IMR-90 (cell line): ENCODE measurements around the gene LRRC1. TPM values are rescaled to one million over a fixed set of nuclear protein-coding genes. Genes with fewer than 3 reads are reported as not detected.

ENCODE experiments used
- ATAC-seq: fragments of 200-7000 bp; cut with Tn5 transposase; 2 replicates; pipeline ENCODE4 v1.9.1; 2020; ENCODE audit warnings: low read depth, mild to moderate bottlenecking, moderate library complexity
- BruUV-seq: library from RNA; stranded (reverse); fragments of 400-500 nt; replicated peaks from 2 replicates; lab custom pipeline; 2021; lab: Mats Ljungman, UMichigan
- CTCF ChIA-PET: fragments of 300-600 bp; formaldehyde crosslinking; extraction: SDS; loops from one replicate; lab custom pipeline; 2021; ENCODE audit warnings: antibody characterized with exemption; lab: Yijun Ruan, JAX
- POLR2A ChIA-PET: fragments of 300-600 bp; sonication (Branson Sonifier 250); formaldehyde crosslinking; loops from one replicate; lab custom pipeline; 2022; ENCODE audit warnings: antibody characterized with exemption; ENCODE audit not compliant: unreplicated experiment; lab: Charles Lee
- DNase-seq: peaks from one replicate; pipeline ENCODE4 v3.0.0; 2013
- H2AFZ ChIP-seq: replicated peaks from 2 replicates; pipeline ENCODE3; 2013; ENCODE audit warnings: low read length, mild to moderate bottlenecking; ENCODE audit not compliant: poor library complexity
- H2AK5ac ChIP-seq: 2 replicates; pipeline ENCODE4 v1.6.1; 2013; ENCODE audit warnings: low read depth, low read length, inconsistent platforms
- H2AK9ac ChIP-seq: replicated peaks from 2 replicates; pipeline ENCODE3; 2013; ENCODE audit warnings: mild to moderate bottlenecking, low read depth, low read length, moderate library complexity; ENCODE audit not compliant: poor library complexity
- H2BK120ac ChIP-seq: 2 replicates; pipeline ENCODE4 v1.6.1; 2013; ENCODE audit warnings: low read depth, low read length, inconsistent platforms
- H2BK15ac ChIP-seq: 3 replicates; pipeline ENCODE4 v1.6.1; 2013; ENCODE audit warnings: low read depth, low read length, inconsistent platforms
- H2BK20ac ChIP-seq: 2 replicates; pipeline ENCODE4 v1.6.1; 2013; ENCODE audit warnings: low read depth, mild to moderate bottlenecking, inconsistent platforms, low read length, moderate library complexity
- H2BK5ac ChIP-seq: 2 replicates; pipeline ENCODE4 v1.6.1; 2013; ENCODE audit warnings: mild to moderate bottlenecking, low read depth, low read length, inconsistent platforms; ENCODE audit not compliant: poor library complexity, severe bottlenecking
- H3K14ac ChIP-seq: replicated peaks from 2 replicates; pipeline ENCODE4 v1.6.1; 2013; ENCODE audit warnings: low read depth, low read length, inconsistent platforms
- H3K18ac ChIP-seq: 2 replicates; pipeline ENCODE4 v1.6.1; 2013; ENCODE audit warnings: low read depth, low read length, control low read depth
- H3K23ac ChIP-seq: 2 replicates; pipeline ENCODE4 v1.6.1; 2013; ENCODE audit warnings: low read depth, low read length, inconsistent platforms
- H3K27ac ChIP-seq: 2 replicates; pipeline ENCODE4 v1.5.1; 2013; ENCODE audit warnings: mild to moderate bottlenecking, control low read depth, low read length; ENCODE audit not compliant: insufficient read depth
- H3K27me3 ChIP-seq: 2 replicates; pipeline ENCODE4 v1.6.1; 2013; ENCODE audit warnings: low read length; ENCODE audit not compliant: control insufficient read depth, insufficient read depth
- H3K36me3 ChIP-seq: 2 replicates; pipeline ENCODE4 v1.6.1; 2013; ENCODE audit warnings: low read length, mixed read lengths; ENCODE audit not compliant: control insufficient read depth, insufficient read depth
- H3K4ac ChIP-seq: 2 replicates; pipeline ENCODE4 v1.6.1; 2013; ENCODE audit warnings: low read depth, low read length, inconsistent platforms
- H3K4me1 ChIP-seq: 2 replicates; pipeline ENCODE4 v1.6.1; 2013; ENCODE audit warnings: low read length, mixed read lengths; ENCODE audit not compliant: control insufficient read depth, insufficient read depth
- H3K4me2 ChIP-seq: 2 replicates; pipeline ENCODE4 v1.6.1; 2013; ENCODE audit warnings: low read depth, mild to moderate bottlenecking, control low read depth, low read length, moderate library complexity
- H3K4me3 ChIP-seq: 2 replicates; pipeline ENCODE4 v1.5.1; 2013; ENCODE audit warnings: low read depth, mild to moderate bottlenecking, control low read depth, low read length, moderate library complexity; ENCODE audit not compliant: insufficient read depth
- H3K56ac ChIP-seq: 2 replicates; pipeline ENCODE4 v1.6.1; 2013; ENCODE audit warnings: low read length, inconsistent platforms; ENCODE audit not compliant: insufficient read depth; ENCODE audit errors: extremely low read depth
- H3K79me1 ChIP-seq, 2 experiments: 2 replicates each; pipeline ENCODE4 v1.6.1; 2013; ENCODE audit warnings: low read length in 2 of 2, inconsistent platforms in 1 of 2, low read depth in 1 of 2
- H3K9ac ChIP-seq: 2 replicates; pipeline ENCODE4 v1.6.1; 2013; ENCODE audit warnings: low read depth, low read length, control low read depth
- H3K9me1 ChIP-seq: 2 replicates; pipeline ENCODE4 v1.6.1; 2013; ENCODE audit warnings: low read length, inconsistent platforms; ENCODE audit not compliant: insufficient read depth
- H3K9me3 ChIP-seq: 2 replicates; pipeline ENCODE4 v1.6.1; 2013; ENCODE audit warnings: low read length; ENCODE audit not compliant: control insufficient read depth, insufficient read depth
- H4K20me1 ChIP-seq: 2 replicates; pipeline ENCODE4 v1.6.1; 2013; ENCODE audit warnings: low read length, inconsistent platforms; ENCODE audit not compliant: insufficient read depth
- H4K5ac ChIP-seq: 2 replicates; pipeline ENCODE4 v1.6.1; 2013; ENCODE audit warnings: mild to moderate bottlenecking, low read depth, low read length, control low read depth
- H4K8ac ChIP-seq, 2 experiments: 2 replicates each; pipeline ENCODE4 v1.6.1; 2013; ENCODE audit warnings: low read depth in 2 of 2, low read length in 2 of 2, control low read depth in 1 of 2, inconsistent platforms in 1 of 2
- H4K91ac ChIP-seq: 2 replicates; pipeline ENCODE4 v1.6.1; 2013; ENCODE audit warnings: low read depth, low read length, inconsistent platforms; ENCODE audit not compliant: insufficient read depth
- BHLHE40 ChIP-seq: fragments of 150-350 bp; IDR thresholded peaks from 2 replicates; pipeline ENCODE4 v1.6.1; 2016; ENCODE audit warnings: mild to moderate bottlenecking, low read depth, low read length
- CEBPB ChIP-seq: IDR thresholded peaks from 2 replicates; pipeline ENCODE4 v1.6.1; 2012; ENCODE audit warnings: low read depth, low read length, improper control_type of control experiment
- CHD1 ChIP-seq: IDR thresholded peaks from 2 replicates; pipeline ENCODE4 v1.6.1; 2012; ENCODE audit warnings: low read depth, low read length, improper control_type of control experiment
- MXI1 ChIP-seq: IDR thresholded peaks from 2 replicates; pipeline ENCODE4 v1.6.1; 2012; ENCODE audit warnings: low read depth, mild to moderate bottlenecking, low read length, moderate library complexity, borderline replicate concordance
- NFE2L2 ChIP-seq: fragments of 150-350 bp; IDR thresholded peaks from 2 replicates; pipeline ENCODE4 v1.6.1; 2016; ENCODE audit warnings: low read depth, mild to moderate bottlenecking, low read length
- POLR2A ChIP-seq: IDR thresholded peaks from 2 replicates; pipeline ENCODE4 v1.6.1; 2012; ENCODE audit warnings: mild to moderate bottlenecking, low read depth, low read length
- RCOR1 ChIP-seq: IDR thresholded peaks from 2 replicates; pipeline ENCODE4 v1.6.1; 2012; ENCODE audit warnings: mild to moderate bottlenecking, low read length, improper control_type of control experiment; ENCODE audit not compliant: insufficient replicate concordance
- USF2 ChIP-seq: fragments of 150-350 bp; IDR thresholded peaks from 2 replicates; pipeline ENCODE4 v1.6.1; 2017; ENCODE audit warnings: mild to moderate bottlenecking, antibody characterized with exemption, low read length, low read depth
- WGBS, 2 experiments: methylation state at CpG; one replicate each; pipeline versions ENCODE4 v1.1.5 to v1.1.7; 2013; ENCODE audit warnings: missing lambda C conversion rate in 2 of 2; ENCODE audit not compliant: insufficient read length in 1 of 2; ENCODE audit errors: extremely low coverage in 2 of 2; 5-methylcytosine and 5-hydroxymethylcytosine counted together
- dilution Hi-C: fragments of 300-500 bp; cut with HindIII; formaldehyde crosslinking; loops from one replicate; pipeline ENCODE4 v1.14.3; 2018; ENCODE audit warnings: low sequenced_read_pairs; ENCODE audit not compliant: unreplicated experiment
- in situ Hi-C: fragments of 300-500 bp; cut with MboI; formaldehyde crosslinking; loops from 3 replicates; pipeline ENCODE4 v1.14.3; 2019; ENCODE audit warnings: low sequenced_read_pairs, inconsistent platforms, mixed read lengths
- intact Hi-C: fragments of 100-400 bp; cut with micrococcal nuclease; formaldehyde crosslinking; loops from 2 replicates; pipeline ENCODE4 v1.10.0; 2022
- polyA plus RNA-seq, 3 experiments: library from polyadenylated mRNA; depleted of rRNA; stranded (reverse); fragments of >200 nt; gene quantifications; 2 replicates each; pipeline ENCODE4 v1.2.3, GENCODE V29; 2012; ENCODE audit warnings: low replicate concordance in 1 of 3
- total RNA-seq: library from RNA; depleted of rRNA; stranded (reverse); fragments of >200 nt; gene quantifications from 2 replicates; pipeline ENCODE4 v1.2.3, GENCODE V29; 2012

LRRC1 gene
- total and polyA plus RNA-seq, 2 of the 4 experiments (the other 2 are of a cell fraction) = 5.1 to 6.1 TPM

- Histone ChIP-seq H2BK20ac (no peak overlapping the region), H3K36me3 (no peaks in the 10 kb centered on the region), H3K14ac (no peak overlapping the region), H2BK5ac (no peak overlapping the region), H3K4me1 (no peaks in the 10 kb centered on the region), H3K4me2 (no peak overlapping the region), H3K27me3 (no peaks in the 10 kb centered on the region), H3K18ac (no peak overlapping the region), H3K4me3 (no peak overlapping the region), H2AK9ac (no peak overlapping the region), H2AFZ (no peak overlapping the region), H4K8ac (no peak overlapping the region), H2BK120ac (no peak overlapping the region), H3K9ac (no peak overlapping the region), H3K9me1 (no peaks in the 10 kb centered on the region), H3K79me1 (no peaks in the 10 kb centered on the region), H2AK5ac (no peak overlapping the region), H3K23ac (no peak overlapping the region), H2BK15ac (no peak overlapping the region), H4K91ac (no peak overlapping the region), H3K56ac (no peak overlapping the region), H3K27ac (no peak overlapping the region), H3K4ac (no peak overlapping the region), H3K9me3 (no peaks in the 10 kb centered on the region), H4K5ac (no peak overlapping the region), H4K20me1 (no peaks in the 10 kb centered on the region)
- BruUV-seq = no TSS peak
- in situ Hi-C loops = loop anchor here (25.0 kb wide), 1 partner anchor 747 kb away; no protein-coding TSS in a partner anchor
- CTCF ChIA-PET = no interaction called here
- TF ChIP-seq POLR2A = no peak
- no peak for TF ChIP-seq RCOR1
- TF ChIP-seq CHD1 = no peak
- TF ChIP-seq MXI1 = no peak
- no peak for TF ChIP-seq NFE2L2
- no peak for TF ChIP-seq USF2
- TF ChIP-seq CEBPB = no peak
- TF ChIP-seq BHLHE40 = no peak
- POLR2A ChIA-PET = no interaction called here
- WGBS, 2 experiments = 83% methylated on average over 1 of the region's 6 CpGs; no CpG with 5 or more reads in 1 of the 2 experiments
- dilution Hi-C loops = no loop called here
- ATAC-seq (no peak), DNase-seq (no peak)
- intact Hi-C loops = no loop called here
Observed at GRCh38 chr6:53934023-53934422, 139.2 kb downstream of the LRRC1 start.
